ENCODE results near the gene EXTL2.

EXTL2 gene

GRCh38 chr1:100876291-100876690, 18.4 kb downstream of the EXTL2 start:
- DNase-seq (ENCODE audit: extremely low read depth, low read depth) = no peak
- no peak overlapping the region for H3K4me3 ChIP-seq (replicated peaks; ENCODE audit: low read depth, low read length)
- no peak for TF ChIP-seq CTCF (IDR thresholded peaks at IDR 0.05; ENCODE audit: low read depth, low read length, missing control alignments)

- DNase-seq (ENCODE audit: extremely low read depth, low read depth) = no peak
- H3K4me3 ChIP-seq (replicated peaks; ENCODE audit: low read depth, low read length) = no peak overlapping the region
- no peak for TF ChIP-seq CTCF (IDR thresholded peaks at IDR 0.05; ENCODE audit: low read depth, low read length, missing control alignments)
Measured at GRCh38 chr1:100875228-100875627, 19.4 kb downstream of the EXTL2 start.

GRCh38 chr1:100874433-100874832, 20.2 kb downstream of the EXTL2 start:
- no peak for TF ChIP-seq CTCF (IDR thresholded peaks at IDR 0.05; ENCODE audit: low read depth, low read length, missing control alignments)
- no peak overlapping the region for H3K4me3 ChIP-seq (replicated peaks; ENCODE audit: low read depth, low read length)
- no peak for DNase-seq (ENCODE audit: extremely low read depth, low read depth)

GRCh38 chr1:100869996-100870395, 24.6 kb downstream of the EXTL2 start:
- no peak overlapping the region for H3K4me3 ChIP-seq (replicated peaks; ENCODE audit: low read depth, low read length)
- no peak for TF ChIP-seq CTCF (IDR thresholded peaks at IDR 0.05; ENCODE audit: low read depth, low read length, missing control alignments)
- no peak for DNase-seq (ENCODE audit: extremely low read depth, low read depth)

GRCh38 chr1:100868364-100868995, 26.2 kb downstream of the EXTL2 start:
- H3K4me3 ChIP-seq (replicated peaks; ENCODE audit: low read depth, low read length) = no peak overlapping the region
- no peak for DNase-seq (ENCODE audit: extremely low read depth, low read depth)
- TF ChIP-seq CTCF (IDR thresholded peaks at IDR 0.05; ENCODE audit: low read depth, low read length, missing control alignments) = peak; percentile 21

- no peak overlapping the region for H3K4me3 ChIP-seq (replicated peaks; ENCODE audit: low read depth, low read length)
- TF ChIP-seq CTCF (IDR thresholded peaks at IDR 0.05; ENCODE audit: low read depth, low read length, missing control alignments) = no peak
- DNase-seq (ENCODE audit: extremely low read depth, low read depth) = no peak
Measured at GRCh38 chr1:100866901-100867206, 27.8 kb downstream of the EXTL2 start.
